GM18870 (cell line): ENCODE results near the gene PAOX.

Experiments
- ATAC-seq: cut with Tn5 transposase; IDR thresholded peaks from one replicate; pipeline ENCODE4 v1.9.1; 2021; ENCODE audit warnings: moderate library complexity; ENCODE audit not compliant: unreplicated experiment

Gene PAOX

GRCh38 chr10:133379152-133379800 is at the start of gene PAOX:
Gene PAOX, plus strand, starts transcription at chr10:133379262. Its CDS starts 55 bp downstream, at chr10:133379317.
- ATAC-seq, result peak; percentile 39

DNA sequence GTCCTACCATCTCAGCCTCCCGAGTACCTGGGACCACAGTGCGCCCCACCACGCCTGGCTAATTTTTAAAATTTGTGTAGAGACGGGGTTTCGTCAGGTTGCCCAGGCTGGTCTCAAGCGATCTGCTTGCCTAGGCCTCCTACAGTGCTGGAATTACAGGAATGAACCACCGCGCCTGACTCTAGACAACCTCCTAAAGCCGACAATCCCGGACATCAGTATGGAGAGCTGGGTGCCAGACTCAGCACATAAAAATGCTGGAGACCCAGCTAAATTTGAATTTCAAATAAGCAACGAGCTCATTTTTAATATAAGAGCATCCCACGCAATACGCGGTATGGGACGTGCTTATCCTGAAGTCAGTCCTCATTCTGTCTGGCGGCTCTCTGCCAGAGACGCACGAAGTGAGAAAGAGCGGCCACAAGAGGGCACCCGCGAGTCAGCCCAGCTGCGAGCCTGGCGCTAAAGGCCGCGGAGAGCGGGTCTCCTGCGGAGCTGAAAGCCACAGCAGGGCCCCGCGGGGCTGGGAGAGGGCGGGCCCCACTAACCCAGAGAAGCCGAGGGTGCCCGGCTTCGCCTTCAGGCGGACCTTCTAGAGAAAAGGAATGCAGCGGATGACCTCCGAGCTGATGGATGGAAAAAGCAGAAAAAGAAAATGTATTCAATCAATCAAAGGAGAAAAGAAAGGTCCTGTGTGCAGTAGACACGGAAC is 49.4 kb upstream of the PAOX start:
- peak; percentile 61 for ATAC-seq

GRCh38 chr10:133332936-133333699 is 45.9 kb upstream of the PAOX start:
- ATAC-seq, result no peak

DNA sequence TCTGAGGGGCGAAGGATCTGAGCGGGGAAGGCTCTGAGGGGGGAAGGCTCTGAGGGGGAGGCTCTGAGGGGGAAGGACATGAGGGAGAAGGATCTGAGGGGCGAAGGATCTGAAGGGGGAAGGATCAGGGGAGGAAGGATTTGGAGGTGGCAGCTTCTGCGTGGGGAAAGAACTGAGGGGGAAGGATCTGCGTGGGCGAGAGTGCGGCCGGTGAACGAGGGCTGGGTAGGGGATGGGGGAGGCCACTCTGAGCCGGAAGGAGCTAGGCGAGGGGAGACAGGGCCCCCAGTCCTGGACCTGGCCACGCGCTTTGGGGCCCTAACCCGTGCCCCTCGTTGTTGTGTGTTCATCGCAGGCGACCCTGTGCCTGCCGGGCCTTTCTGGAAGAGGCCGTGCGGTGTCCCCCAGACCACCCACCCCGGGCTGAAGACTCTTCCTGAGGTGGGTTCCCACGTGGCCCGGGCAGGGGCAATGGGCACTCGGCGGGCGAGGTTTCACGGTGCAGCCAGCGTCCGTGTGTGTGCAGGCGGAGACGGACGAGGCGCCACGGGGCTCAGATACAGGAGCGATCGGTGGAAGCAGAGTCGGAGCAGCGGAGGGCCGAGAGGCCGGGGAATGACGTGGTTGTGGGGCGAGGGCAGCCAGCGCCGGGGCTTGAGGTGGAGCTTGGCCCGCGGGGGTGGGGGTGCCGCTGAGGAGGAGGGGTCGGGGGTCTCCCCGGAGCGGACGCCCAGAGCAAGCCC is 44.4 kb upstream of the PAOX start:
- ATAC-seq, result no peak

GRCh38 chr10:133335246-133336117 is 43.6 kb upstream of the PAOX start:
- ATAC-seq, result no peak

DNA sequence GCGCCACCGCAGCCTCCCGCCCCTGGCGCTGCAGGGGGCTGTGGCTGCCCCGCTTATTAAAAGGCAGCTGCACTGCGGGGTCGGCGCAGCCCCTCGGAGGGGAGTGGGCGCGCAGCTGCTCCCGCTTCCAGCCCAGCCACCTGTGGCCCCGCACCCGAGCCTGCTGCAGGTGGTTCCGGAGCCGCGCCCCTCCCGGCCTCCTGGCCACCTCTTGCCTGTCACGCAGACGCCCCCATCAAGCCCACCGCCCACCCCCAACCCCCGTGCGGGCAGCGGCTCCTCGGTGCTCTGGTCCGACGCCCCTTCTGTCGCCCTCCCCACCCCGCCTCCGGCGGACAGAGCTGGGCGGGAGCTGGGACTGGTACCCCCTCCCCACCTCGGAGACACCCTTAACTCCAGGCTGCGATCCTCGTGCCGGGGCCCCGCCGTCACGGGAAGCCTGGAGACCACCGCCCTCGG is 42.9 kb upstream of the PAOX start:
- ATAC-seq, result no peak

DNA sequence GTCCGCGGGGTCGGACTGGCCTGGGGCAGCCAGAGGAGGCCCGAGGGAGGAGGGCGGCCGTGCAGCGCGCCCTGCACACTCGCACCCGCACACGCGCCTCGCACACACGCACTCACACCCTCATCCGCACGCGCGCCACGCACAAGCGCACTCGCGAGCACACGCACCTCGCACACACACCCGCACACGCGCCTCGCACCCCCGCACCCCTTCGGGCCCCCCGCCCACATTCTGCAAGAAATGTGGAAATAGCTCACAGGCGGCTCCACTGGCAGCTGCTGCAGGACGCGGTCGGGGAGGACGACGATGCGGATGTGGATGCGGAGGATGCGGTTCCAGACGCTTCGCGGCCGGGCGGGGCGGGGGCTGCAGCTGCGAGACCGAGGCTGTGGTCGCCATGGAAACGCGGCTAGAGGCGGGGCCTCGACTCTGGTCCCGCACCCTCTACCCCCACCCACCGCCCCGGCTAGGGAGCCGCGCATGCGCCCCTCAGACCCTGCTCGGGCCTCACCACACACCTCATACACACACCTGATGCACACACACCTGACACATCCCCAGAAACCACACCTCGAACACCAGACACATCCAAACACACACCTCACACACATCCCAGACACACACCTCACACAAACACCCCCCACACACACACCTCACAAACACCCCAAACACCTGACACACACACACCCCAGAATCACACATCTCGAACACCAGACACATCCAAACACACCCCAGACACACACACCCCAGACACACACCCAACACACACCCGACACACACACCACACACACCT is 42.3 kb upstream of the PAOX start, which contains the start of gene CALY:
Gene CALY, minus strand, starts transcription at position 320 of the 793 bp plus-strand sequence. CDS start 7,907 bp downstream, outside the sequence.
- no peak for ATAC-seq

DNA sequence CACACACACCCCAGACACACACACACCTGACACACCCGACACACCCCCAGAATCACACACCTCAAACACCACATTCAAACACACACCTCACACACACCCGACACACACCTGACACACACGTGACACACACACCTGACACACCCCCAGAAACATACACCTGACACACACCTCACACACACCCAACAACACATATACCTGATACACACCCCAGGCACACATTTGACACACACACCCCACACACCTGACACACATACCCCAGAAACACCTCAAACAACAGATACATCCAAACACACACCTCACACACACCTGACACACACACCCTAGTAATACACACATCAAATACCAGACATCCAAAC is 41.7 kb upstream of the PAOX start:
- no peak for ATAC-seq

- no peak for ATAC-seq
Measured at GRCh38 chr10:133338080-133339071, 40.7 kb upstream of the PAOX start.

DNA sequence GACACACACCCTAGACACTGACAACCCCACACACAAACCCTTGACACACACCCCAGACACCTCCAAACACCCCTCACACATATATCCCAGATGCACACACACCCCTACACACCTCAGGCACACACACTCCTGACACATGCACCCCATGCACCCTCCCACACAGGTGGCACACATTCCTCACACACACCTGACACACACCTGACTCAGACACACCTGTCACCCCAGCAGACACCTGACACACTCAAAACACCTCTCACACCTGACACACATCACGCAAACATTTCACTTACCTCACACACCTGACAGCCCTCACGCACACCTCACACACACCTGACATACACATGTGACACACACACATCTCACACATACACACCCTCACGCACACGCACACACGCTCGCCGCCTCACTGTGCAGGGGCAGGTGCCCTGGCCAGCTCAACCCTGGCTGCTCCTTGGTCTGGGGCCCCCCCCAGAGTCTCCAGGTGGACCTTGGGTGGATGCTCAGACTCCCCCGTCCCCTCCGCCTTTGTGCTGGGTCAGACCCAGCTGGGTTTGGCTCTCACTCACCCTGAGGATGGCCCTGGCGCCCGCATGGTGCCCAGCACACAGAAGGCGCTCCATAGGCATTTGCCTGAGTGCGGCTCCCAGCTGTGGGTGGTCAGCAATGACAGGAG is 39.2 kb upstream of the PAOX start:
- no peak for ATAC-seq

DNA sequence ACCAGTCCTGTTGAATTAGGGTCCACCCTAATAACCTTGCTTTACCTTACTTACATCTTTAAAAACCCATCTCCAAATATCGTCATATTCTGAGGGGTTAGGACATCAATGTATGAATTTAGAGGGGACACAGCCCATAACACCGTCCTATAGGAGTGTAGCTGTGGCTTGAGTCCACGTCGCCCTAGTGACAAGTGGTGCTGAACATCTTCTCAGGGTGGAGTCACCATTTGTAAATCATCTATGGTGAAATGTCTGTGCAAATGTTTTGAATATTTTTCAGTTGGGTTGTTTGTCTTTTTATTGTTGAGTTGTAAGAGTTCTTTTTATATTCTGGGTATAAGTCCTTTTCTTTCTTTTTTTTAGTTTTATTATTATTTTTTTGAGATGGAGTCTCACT is 37.1 kb upstream of the PAOX start:
- ATAC-seq, result no peak

DNA sequence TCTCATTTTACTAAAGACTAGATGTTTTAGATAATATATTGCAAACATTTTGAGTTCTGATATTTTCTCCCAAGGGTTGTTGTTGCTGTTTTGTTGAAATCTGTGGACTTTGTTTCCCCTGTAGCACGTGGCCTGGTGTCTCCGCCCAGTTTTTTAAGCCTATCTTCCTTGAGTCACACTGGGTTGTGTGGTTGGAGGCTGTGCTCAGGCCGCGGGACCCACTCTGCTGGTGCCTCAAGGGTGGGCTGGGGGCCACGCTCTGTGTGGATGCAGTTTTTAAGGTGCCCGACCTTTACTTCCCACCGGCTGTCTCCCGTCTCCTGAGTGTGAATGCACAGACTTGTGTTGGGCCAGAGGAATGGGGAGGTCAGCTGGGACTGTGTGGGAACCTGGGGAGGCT is 36.1 kb upstream of the PAOX start:
- ATAC-seq, result no peak

DNA sequence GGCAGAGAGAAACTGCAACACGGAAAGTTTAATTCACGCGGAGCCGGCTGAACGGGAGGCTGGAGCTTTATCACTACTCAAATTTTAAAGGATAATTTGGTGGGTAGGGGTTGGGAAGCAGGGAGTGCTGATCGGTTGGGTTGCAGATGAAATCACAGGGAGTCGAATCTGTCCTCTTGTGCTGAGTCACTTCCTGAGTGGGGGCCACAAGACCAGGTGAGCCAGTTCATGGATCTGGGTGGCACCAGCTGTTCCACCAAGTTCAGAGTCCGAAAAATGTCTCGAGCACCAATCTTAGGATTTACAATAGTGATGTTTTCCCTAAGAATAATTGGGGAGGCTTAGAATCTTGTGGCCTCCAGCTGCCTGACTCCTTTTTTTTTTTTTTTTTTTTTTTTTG is 35.5 kb upstream of the PAOX start:
- no peak for ATAC-seq

DNA sequence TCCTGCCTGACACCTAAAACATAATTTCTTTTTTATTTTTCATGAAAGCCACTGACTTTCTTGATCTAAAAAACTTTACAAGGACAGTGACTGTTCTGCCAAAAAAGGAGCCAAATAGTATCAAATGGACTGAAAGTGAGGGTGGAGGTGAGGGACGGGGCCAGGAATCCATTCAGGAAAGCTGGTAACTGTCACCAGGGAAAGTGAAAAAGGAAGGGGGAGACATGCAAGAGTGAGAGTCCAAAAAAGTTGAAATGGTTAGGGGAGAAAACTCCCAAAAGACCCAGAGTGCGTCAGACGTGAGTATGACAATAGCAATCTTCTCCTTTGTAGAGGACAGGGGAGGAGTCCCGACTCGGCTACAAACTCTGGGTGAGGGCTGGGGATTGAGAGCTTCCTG is 34.8 kb upstream of the PAOX start:
- no peak for ATAC-seq

DNA sequence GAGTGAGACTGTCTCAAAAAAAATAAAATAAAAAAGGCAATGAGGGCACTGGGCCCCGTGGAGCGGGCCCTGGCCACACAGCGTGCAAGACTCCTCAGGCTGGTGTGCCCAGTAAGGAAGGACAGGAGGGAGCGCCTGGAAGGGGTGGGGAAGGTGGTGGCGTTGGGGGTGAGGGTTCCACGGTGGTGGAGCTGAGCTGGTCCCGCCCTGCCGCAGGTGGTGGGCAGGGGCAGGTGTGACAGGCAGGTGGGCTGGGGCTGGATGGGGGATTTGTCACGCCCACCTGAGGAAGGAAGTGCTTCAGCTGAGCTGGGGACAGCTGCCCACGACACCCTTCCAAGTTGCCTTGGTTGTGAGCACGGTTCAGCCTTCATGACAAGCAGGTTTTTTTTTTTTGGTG is 32.6 kb upstream of the PAOX start:
- no peak for ATAC-seq

DNA sequence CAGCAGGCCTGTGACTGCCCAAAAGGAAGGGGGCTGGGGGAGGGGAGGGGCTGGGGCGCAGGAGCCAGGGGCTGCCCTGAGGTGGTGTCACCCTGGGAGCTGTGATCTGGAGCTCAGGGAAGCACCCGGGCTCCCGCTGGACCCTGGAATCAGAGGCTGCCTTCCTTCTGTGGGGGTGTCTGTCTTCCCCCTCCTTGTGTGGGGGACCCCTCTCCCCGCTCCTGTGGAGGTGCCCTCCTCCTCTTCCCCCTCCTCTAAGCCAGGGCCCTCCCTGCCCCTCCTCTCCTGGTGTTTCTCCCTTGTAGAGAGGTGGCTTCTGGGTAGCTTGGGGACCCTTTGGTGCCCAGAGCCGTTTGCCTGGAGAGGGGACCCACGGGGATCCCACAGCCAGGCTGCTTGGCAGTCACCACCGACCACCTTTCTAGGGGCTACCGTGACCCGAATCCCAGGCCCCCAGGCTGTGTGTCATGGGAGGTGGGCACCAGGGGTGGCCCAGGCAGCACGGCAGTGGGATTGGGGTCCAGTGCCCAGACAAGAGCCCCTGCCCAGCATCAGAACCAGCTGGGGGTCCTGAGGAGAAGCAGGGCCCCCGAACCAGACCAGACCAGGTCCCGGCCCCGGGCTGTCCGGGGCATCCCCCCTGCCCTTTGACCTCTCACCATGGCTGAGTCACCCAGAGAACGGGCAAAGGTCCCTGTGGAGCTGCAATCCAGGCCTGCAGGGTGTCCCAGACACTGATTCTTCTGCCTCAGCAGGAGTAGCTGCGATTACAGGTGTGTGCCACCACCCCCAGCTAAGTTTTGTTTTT is 31.1 kb upstream of the PAOX start:
- ATAC-seq, result no peak

DNA sequence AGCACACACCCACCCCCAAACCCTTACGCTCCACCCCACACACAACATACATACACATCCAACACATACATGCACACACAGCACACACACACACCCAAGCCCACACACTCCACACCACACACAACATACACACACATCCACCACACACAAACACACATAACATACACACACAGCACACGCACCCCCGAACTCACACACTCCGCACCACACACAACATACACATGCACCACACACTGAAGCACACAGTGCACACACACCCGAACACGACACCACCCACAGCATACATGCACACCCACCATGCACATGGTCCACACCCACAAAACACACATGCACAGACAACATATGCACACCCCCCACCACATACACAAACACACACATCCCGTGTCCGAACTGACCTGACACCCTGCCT is 29.9 kb upstream of the PAOX start:
- no peak for ATAC-seq
